Thoracic aorta (tissue), 2 donors: ENCODE measurements around the gene HOXA6. TPM values are rescaled to one million over a fixed set of nuclear protein-coding genes. Genes with fewer than 3 reads are reported as not detected.

ENCODE experiments used
- ATAC-seq: fragments of 150-250 bp; one replicate; pipeline ENCODE4 v1.8.0; 2017; ENCODE audit warnings: low read depth; ENCODE audit not compliant: insufficient number of reproducible peaks, low FRiP score
- DNase-seq: peaks from one replicate; pipeline ENCODE4 v3.0.0-alpha.2; 2020; ENCODE audit warnings: low spot score
- H3K27ac ChIP-seq, 2 donors: fragments of 200-600 bp; sonication (generic); 1 replicate in 1 of 2; 2 replicates in 1 of 2; pipeline ENCODE4 v1.5.1; 2016; ENCODE audit warnings: mild to moderate bottlenecking in 2 of 2, moderate library complexity in 2 of 2
- H3K27me3 ChIP-seq: fragments of 200-600 bp; sonication (generic); replicated peaks from 2 replicates; pipeline ENCODE4 v1.6.0; 2016; ENCODE audit warnings: mild to moderate bottlenecking; ENCODE audit not compliant: insufficient read depth
- H3K36me3 ChIP-seq: fragments of 200-600 bp; sonication (generic); one replicate; pipeline ENCODE4 v1.5.1; 2016
- H3K4me1 ChIP-seq, 2 donors: fragments of 200-600 bp; sonication (generic); 1 replicate in 1 of 2; 2 replicates in 1 of 2; pipeline versions ENCODE4 v1.5.1 to v1.6.0; 2016; ENCODE audit warnings: low read depth in 2 of 2, mild to moderate bottlenecking in 1 of 2; ENCODE audit not compliant: control insufficient read depth in 1 of 2
- H3K4me3 ChIP-seq: fragments of 200-600 bp; sonication (generic); 2 replicates; pipeline ENCODE4 v1.5.1; 2016; ENCODE audit warnings: mild to moderate bottlenecking
- H3K9me3 ChIP-seq: fragments of 200-600 bp; sonication (generic); 2 replicates; pipeline ENCODE4 v1.5.1; 2016
- total RNA-seq, 2 donors: library from RNA; depleted of rRNA; stranded (reverse); fragments of >200 nt; gene quantifications; one replicate each; pipeline versions ENCODE4 v1.1.0 to v1.2.3, GENCODE V29; 2016
- TF ChIP-seq, protein P1 (sequence below): fragments of 200-600 bp; sonication (generic); IDR thresholded peaks from one replicate; pipeline ENCODE4 v1.5.1; 2019; ENCODE audit warnings: antibody characterized with exemption

The HOXA6 gene
- total RNA-seq, 2 donors from 2014 or later: not detected

DNA sequence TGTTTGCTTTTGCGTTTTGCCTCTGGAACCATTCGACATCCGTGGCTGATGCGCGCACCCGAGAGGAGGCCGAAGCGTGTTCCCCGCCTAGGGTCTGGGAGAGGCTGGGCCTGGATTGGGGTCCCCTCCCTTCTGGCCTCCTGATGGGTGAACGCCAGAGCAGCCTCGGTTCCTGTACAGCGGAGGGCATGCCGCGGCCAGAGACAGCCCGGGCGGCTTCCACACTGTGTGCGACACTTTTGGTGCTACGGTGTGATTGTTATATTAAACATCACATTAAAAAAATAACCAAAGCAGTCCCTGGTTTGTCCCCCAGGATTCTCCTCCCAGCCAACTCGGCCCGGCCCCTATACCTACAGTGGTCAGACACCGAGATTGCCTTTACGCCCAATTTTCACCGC lies 12.6 kb upstream of the HOXA6 start:
- Histone ChIP-seq H3K9me3 (no peaks in the 10 kb centered on the region), H3K27me3 (no peaks in the 10 kb centered on the region), H3K27ac (no peak overlapping the region), H3K36me3 (no peaks in the 10 kb centered on the region), H3K4me3 (peak overlapping the region; percentile 78), H3K4me1 (peaks cover 10 to 26% of the 10 kb centered on the region in 2 donors)
- TF ChIP-seq, protein P1, sequence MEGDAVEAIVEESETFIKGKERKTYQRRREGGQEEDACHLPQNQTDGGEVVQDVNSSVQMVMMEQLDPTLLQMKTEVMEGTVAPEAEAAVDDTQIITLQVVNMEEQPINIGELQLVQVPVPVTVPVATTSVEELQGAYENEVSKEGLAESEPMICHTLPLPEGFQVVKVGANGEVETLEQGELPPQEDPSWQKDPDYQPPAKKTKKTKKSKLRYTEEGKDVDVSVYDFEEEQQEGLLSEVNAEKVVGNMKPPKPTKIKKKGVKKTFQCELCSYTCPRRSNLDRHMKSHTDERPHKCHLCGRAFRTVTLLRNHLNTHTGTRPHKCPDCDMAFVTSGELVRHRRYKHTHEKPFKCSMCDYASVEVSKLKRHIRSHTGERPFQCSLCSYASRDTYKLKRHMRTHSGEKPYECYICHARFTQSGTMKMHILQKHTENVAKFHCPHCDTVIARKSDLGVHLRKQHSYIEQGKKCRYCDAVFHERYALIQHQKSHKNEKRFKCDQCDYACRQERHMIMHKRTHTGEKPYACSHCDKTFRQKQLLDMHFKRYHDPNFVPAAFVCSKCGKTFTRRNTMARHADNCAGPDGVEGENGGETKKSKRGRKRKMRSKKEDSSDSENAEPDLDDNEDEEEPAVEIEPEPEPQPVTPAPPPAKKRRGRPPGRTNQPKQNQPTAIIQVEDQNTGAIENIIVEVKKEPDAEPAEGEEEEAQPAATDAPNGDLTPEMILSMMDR: no peak
- ATAC-seq: no peak
- DNase-seq: no peak

DNA sequence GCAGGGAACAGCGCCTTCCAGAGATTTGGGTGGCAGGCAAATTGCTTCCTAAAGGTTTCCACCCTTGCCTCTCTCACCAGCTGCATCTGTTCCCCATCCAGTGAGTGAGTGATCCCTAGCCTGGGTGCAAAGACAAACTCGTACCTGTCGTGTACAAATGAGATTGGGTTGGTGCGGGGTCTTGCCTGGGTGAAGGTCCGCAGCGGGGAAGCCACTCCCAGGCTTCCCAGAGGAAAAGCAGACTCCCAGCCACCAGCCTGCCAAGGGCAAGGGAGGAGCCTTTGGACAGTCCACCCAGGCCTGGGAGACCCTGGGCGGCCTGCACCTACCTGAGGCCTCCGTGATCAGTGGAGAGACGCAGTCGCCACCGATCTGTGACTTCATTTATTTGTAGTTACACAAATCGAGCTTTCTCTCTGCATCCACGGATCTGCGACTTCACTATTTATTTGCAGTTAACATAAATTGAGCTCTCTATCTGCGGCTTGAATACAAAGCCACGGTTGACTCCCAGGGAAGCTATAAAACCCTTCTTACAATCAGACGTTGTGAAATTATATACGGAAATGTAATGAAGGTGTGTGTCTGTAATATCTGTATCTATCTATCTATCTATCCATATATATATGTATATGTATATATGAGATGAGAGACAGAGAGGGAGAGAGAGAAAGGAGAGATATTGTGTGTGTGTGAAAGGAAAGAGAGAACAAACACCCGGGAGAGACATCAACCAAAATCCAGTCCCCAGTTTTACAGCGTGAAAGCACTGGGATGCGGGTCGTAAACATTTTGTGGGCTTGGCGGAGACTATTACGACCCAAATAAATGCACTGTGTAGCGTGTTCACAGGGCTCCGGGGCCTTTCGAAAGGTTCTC lies 11.9 kb upstream of the HOXA6 start:
- Histone ChIP-seq H3K27ac (no peak overlapping the region), H3K36me3 (no peaks in the 10 kb centered on the region), H3K9me3 (no peaks in the 10 kb centered on the region), H3K27me3 (no peaks in the 10 kb centered on the region), H3K4me3 (peak overlapping the region; percentile 78), H3K4me1 (peaks cover 13 to 24% of the 10 kb centered on the region in 2 donors)
- ATAC-seq (no peak), DNase-seq (no peak)
- TF ChIP-seq, protein P1: no peak

DNA sequence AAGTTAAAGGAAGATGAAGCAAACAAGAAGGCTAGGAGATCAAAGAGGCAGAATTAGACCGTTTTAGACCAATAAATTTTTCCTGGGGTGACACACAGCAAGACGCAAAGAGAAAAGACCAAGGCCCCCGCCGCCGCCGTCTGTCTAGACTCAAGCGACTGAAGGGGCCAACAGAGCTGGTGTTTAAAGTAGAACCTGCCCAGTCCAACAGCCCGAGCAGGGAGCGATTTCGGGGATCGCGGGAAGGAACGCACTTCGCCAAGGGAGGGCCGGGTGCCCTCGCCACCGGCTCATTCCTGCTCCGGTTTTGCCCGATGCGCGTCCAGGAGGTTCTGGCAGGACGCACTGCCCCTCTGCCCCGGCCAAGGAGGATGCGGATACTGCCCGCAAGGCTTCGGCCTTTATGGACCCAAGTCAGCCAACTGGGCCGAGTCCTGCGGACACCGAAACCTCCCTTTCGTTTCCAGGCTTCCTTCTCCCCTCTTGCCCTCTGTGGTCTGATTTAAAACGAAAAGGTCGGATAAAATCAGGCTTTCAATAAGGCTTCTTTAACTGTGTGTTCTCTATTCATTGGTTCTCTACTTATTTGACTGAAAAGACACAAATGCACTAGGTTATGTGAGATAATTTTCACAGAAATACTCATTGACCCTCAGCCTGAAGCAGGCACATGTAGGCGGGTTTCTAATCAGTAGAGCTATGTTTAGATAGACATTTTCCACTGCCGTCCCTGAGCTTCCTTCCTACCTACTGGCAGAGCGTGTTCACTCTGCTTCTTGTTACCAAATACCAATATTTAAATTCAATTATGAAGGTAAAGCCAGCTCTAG lies 11.1 kb upstream of the HOXA6 start:
- no peaks in the 10 kb centered on the region for H3K36me3 ChIP-seq
- H3K4me1 ChIP-seq: peaks cover 13 to 24% of the 10 kb centered on the region in 2 donors
- ATAC-seq (no peak), DNase-seq (no peak)
- no peak overlapping the region for H3K27ac ChIP-seq
- H3K4me3 ChIP-seq: no peak overlapping the region
- H3K27me3 ChIP-seq: no peaks in the 10 kb centered on the region
- H3K9me3 ChIP-seq: no peaks in the 10 kb centered on the region
- TF ChIP-seq, protein P1: no peak

DNA sequence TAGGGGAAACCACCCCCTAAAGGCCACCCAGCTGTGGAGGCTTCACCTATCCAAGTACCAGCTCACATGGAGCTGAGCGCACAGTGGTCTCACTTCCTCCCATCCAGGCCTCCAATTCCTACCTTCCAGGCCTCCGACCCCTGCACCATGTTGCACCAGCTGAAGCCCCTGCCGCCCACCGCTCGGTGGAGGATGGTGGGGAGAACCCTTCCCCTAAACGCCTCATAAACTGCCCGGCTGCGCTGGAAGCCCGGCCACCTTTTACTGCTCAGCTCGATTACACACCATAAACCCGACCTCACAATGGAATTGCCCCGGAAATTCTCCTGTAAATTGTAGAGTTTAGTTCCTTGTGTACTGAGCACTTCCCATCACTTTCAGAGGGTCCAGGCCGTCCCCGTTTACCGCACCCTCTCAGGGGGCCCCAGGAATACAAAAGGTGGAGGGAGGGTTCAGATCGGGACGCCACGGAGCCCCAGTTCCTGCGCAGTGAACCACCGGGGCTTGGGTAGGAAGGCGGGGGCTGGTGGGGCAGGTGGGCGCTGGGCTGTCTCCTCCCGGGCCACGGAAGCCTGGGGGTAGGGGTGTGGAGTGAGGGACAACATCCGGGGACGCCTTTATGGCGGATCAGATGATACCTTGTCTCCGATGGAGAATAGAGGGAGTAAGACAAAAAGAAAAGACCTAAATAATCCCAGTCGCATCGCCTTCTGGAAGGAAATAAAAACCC lies 10.3 kb upstream of the HOXA6 start:
- Histone ChIP-seq H3K27ac (no peak overlapping the region), H3K4me1 (peaks cover 13 to 27% of the 10 kb centered on the region in 2 donors)
- DNase-seq: no peak

More for the DNA sequence above, 10.3 kb upstream of the HOXA6 start:
- H3K36me3 ChIP-seq: no peaks in the 10 kb centered on the region
- H3K4me3 ChIP-seq: no peak overlapping the region
- H3K27me3 ChIP-seq: no peaks in the 10 kb centered on the region
- TF ChIP-seq, protein P1: no peak
- H3K9me3 ChIP-seq: no peaks in the 10 kb centered on the region
- ATAC-seq: no peak
